ENCODE measurements around the gene INO80B. TPM values are rescaled to one million over a fixed set of nuclear protein-coding genes. Genes with fewer than 3 reads are reported as not detected.
"Not testable (repeated sequence)": the region's sequence is repeated elsewhere in the genome, so short reads cannot be mapped to it uniquely, and the experiment has no call there.

INO80B gene
- total RNA-seq, 2 experiments from 2014 or later: 24.2 to 25.6 TPM

- ChIA-PET POLR2A (interaction anchor here (1.0 to 2.3 kb wide), 9 partner anchors 9 to 279 kb away, joined by 3 to 18 read pairs (median 5); partner anchors contain the start of genes AUP1, CCDC142, DQX1 and HTRA2), CTCF (interaction anchor here (0.7 to 6.6 kb wide), 10 partner anchors 10 to 259 kb away, joined by 3 to 62 read pairs (median 4); partner anchors contain the start of genes CCDC142, MRPL53, MTHFD2 and TTC31)
- Mint-ChIP-seq H3K9me3 (ENCODE audit: low read depth) (no peaks in the 10 kb centered on the region), H3K27me3 (no peaks in the 10 kb centered on the region), H3K36me3 (ENCODE audit: low read depth) (peaks cover 28% of the 10 kb centered on the region), H3K27ac (peak overlapping the region; percentile 99), H3K4me1 (peaks cover 40% of the 10 kb centered on the region), H3K4me3 (peak overlapping the region; percentile 90)
- peak; percentile 91 for DNase-seq
- peak; percentile 42 for ATAC-seq
- intact Hi-C loops (cut with DNase I, micrococcal nuclease): loop anchor here (1.0 to 5.0 kb wide), 12 partner anchors 8 to 530 kb away; partner anchors contain the start of genes MOGS (in 2 of the 2), MRPL53 (in 2 of the 2), C2orf81 (in 1 of the 2) and DGUOK (in 1 of the 2)
These were observed 2.8 kb downstream of the INO80B start for GRCh38 chr2:74457549-74458131.

GRCh38 chr2:74458132-74458937 lies 3.4 kb downstream of the INO80B start, which contains the start of gene WBP1:
WBP1 (plus strand) TSS chr2:74458438; CDS start chr2:74458603, 165 bp downstream.
- DNase-seq (peak; percentile 99), ATAC-seq (peak; percentile 88)
- H3K36me3 Mint-ChIP-seq (ENCODE audit: low read depth): peaks cover 31% of the 10 kb centered on the region
- peak within 1 kb of the TSS; percentile 90 for H3K4me3 Mint-ChIP-seq
- POLR2A ChIA-PET: interaction anchor here (0.6 to 2.3 kb wide), 14 partner anchors 9 to 473 kb away, joined by 3 to 18 read pairs (median 4); partner anchors contain the start of genes AUP1, CCDC142, DQX1 and HTRA2
- H3K27me3 Mint-ChIP-seq: no peaks in the 10 kb centered on the region
- CTCF ChIA-PET: interaction anchor here (0.6 to 6.6 kb wide), 12 partner anchors 10 to 260 kb away, joined by 3 to 62 read pairs (median 4); partner anchors contain the start of genes CCDC142, MRPL53, MTHFD2 and TTC31
- H3K4me1 Mint-ChIP-seq: peaks cover 37% of the 10 kb centered on the region
- peak within 1 kb of the TSS; percentile 99 for H3K27ac Mint-ChIP-seq
- no peaks in the 10 kb centered on the region for H3K9me3 Mint-ChIP-seq (ENCODE audit: low read depth)
- intact Hi-C loops (cut with DNase I, micrococcal nuclease): loop anchor here (1.0 to 5.0 kb wide), 10 partner anchors 14 to 531 kb away; partner anchors contain the start of genes MRPL53 (in 2 of the 2), C2orf81 (in 1 of the 2), DGUOK (in 1 of the 2) and DOK1 (in 1 of the 2)

- H3K27me3 Mint-ChIP-seq: no peaks in the 10 kb centered on the region
- peak overlapping the region; percentile 90 for H3K4me3 Mint-ChIP-seq
- intact Hi-C loops (cut with DNase I, micrococcal nuclease): loop anchor here (1.0 to 5.0 kb wide), 10 partner anchors 13 to 532 kb away; partner anchors contain the start of genes MRPL53 (in 2 of the 2), C2orf81 (in 1 of the 2), DGUOK (in 1 of the 2) and DOK1 (in 1 of the 2)
These were observed 4.1 kb downstream of the INO80B start for GRCh38 chr2:74458938-74459363.

GRCh38 chr2:74459503-74460118 lies 4.7 kb downstream of the INO80B start:
- not testable (repeated sequence) for H3K9me3 Mint-ChIP-seq (ENCODE audit: low read depth); H3K27me3 Mint-ChIP-seq; DNase-seq; ATAC-seq
- CTCF ChIA-PET: interaction anchor here (0.6 to 6.6 kb wide), 5 partner anchors 8 to 129 kb away, joined by 4 to 62 read pairs (median 14); partner anchors contain the start of genes CCDC142, MRPL53 and TTC31
- POLR2A ChIA-PET: interaction anchor here (2.3 kb wide), 1 partner anchor 22 kb away, joined by 18 read pairs; the partner anchor contains the start of genes CCDC142 and TTC31
- Mint-ChIP-seq H3K4me1 (peaks cover 38% of the 10 kb centered on the region), H3K4me3 (peak overlapping the region; percentile 90), H3K27ac (peak overlapping the region; percentile 99), H3K36me3 (ENCODE audit: low read depth) (peaks cover 31% of the 10 kb centered on the region)
- intact Hi-C loops (cut with DNase I, micrococcal nuclease): loop anchor here in 1 of 2 experiments (5.0 kb wide), 2 partner anchors 378 to 532 kb away; partner anchors contain the start of gene DGUOK

More at GRCh38 chr2:74458938-74459363, 4.1 kb downstream of the INO80B start:
- no peaks in the 10 kb centered on the region for H3K9me3 Mint-ChIP-seq (ENCODE audit: low read depth)
- ChIA-PET CTCF (interaction anchor here (0.6 to 6.6 kb wide), 9 partner anchors 9 to 260 kb away, joined by 3 to 62 read pairs (median 4); partner anchors contain the start of genes CCDC142, MRPL53, MTHFD2 and TTC31), POLR2A (interaction anchor here (0.6 to 2.3 kb wide), 11 partner anchors 10 to 473 kb away, joined by 3 to 18 read pairs (median 4); partner anchors contain the start of genes AUP1, CCDC142, DQX1 and HTRA2)
- ATAC-seq (no peak), DNase-seq (no peak)
- H3K36me3 Mint-ChIP-seq (ENCODE audit: low read depth): peaks cover 31% of the 10 kb centered on the region
- H3K4me1 Mint-ChIP-seq: peaks cover 40% of the 10 kb centered on the region
- H3K27ac Mint-ChIP-seq: peak overlapping the region; percentile 99

- peak overlapping the region; percentile 29 for H3K27ac Mint-ChIP-seq
- intact Hi-C loops (cut with DNase I, micrococcal nuclease); H3K9me3 Mint-ChIP-seq (ENCODE audit: low read depth); DNase-seq; POLR2A ChIA-PET; H3K27me3 Mint-ChIP-seq; ATAC-seq: not testable (repeated sequence)
- peaks cover 29% of the 10 kb centered on the region for H3K36me3 Mint-ChIP-seq (ENCODE audit: low read depth)
- peaks cover 34% of the 10 kb centered on the region for H3K4me1 Mint-ChIP-seq
- peak overlapping the region; percentile 90 for H3K4me3 Mint-ChIP-seq
- CTCF ChIA-PET: interaction anchor here (6.6 kb wide), 1 partner anchor 13 kb away, joined by 44 read pairs; the partner anchor contains the start of gene MRPL53
These were observed 5.3 kb downstream of the INO80B start for GRCh38 chr2:74460187-74460586.

GRCh38 chr2:74461187-74462053 lies 6.5 kb downstream of the INO80B start:
- no peaks in the 10 kb centered on the region for H3K9me3 Mint-ChIP-seq (ENCODE audit: low read depth)
- no peak overlapping the region for H3K4me3 Mint-ChIP-seq
- H3K27ac Mint-ChIP-seq: no peak overlapping the region
- peaks cover 28% of the 10 kb centered on the region for H3K4me1 Mint-ChIP-seq
- ChIA-PET POLR2A (no interaction called here), CTCF (interaction anchor here (0.7 to 1.5 kb wide), 3 partner anchors 8 to 13 kb away, joined by 3 to 4 read pairs (median 4); no protein-coding TSS in a partner anchor)
- ATAC-seq (no peak), DNase-seq (no peak)
- H3K27me3 Mint-ChIP-seq: no peaks in the 10 kb centered on the region
- H3K36me3 Mint-ChIP-seq (ENCODE audit: low read depth): peaks cover 19% of the 10 kb centered on the region
- intact Hi-C loops (cut with DNase I, micrococcal nuclease): no loop called here

GRCh38 chr2:74462054-74462785 lies 7.3 kb downstream of the INO80B start:
- ATAC-seq (no peak), DNase-seq (no peak)
- POLR2A ChIA-PET: no interaction called here
- Mint-ChIP-seq H3K27me3 (no peaks in the 10 kb centered on the region), H3K9me3 (ENCODE audit: low read depth) (no peaks in the 10 kb centered on the region), H3K36me3 (ENCODE audit: low read depth) (peaks cover 12% of the 10 kb centered on the region), H3K27ac (no peak overlapping the region), H3K4me1 (peaks cover 22% of the 10 kb centered on the region), H3K4me3 (no peak overlapping the region)
- CTCF ChIA-PET: interaction anchor here (0.7 to 1.5 kb wide), 3 partner anchors 7 to 12 kb away, joined by 3 to 4 read pairs (median 4); no protein-coding TSS in a partner anchor
- intact Hi-C loops (cut with DNase I, micrococcal nuclease): no loop called here

- Mint-ChIP-seq H3K36me3 (ENCODE audit: low read depth) (peaks cover 11% of the 10 kb centered on the region), H3K9me3 (ENCODE audit: low read depth) (no peaks in the 10 kb centered on the region), H3K27me3 (no peaks in the 10 kb centered on the region), H3K4me3 (no peak overlapping the region), H3K27ac (no peak overlapping the region), H3K4me1 (peaks cover 22% of the 10 kb centered on the region)
- DNase-seq: no peak
- POLR2A ChIA-PET: no interaction called here
- CTCF ChIA-PET: interaction anchor here (1.5 kb wide), 1 partner anchor 12 kb away, joined by 4 read pairs; no protein-coding TSS in a partner anchor
- ATAC-seq: no peak
- intact Hi-C loops (cut with DNase I, micrococcal nuclease): no loop called here
These were observed 7.9 kb downstream of the INO80B start for GRCh38 chr2:74462786-74463105.

- POLR2A ChIA-PET: interaction anchor here (0.6 kb wide), 1 partner anchor 8 kb away, joined by 3 read pairs; no protein-coding TSS in a partner anchor
- peaks cover 9% of the 10 kb centered on the region for H3K36me3 Mint-ChIP-seq (ENCODE audit: low read depth)
- peaks cover 20% of the 10 kb centered on the region for H3K4me1 Mint-ChIP-seq
- peak overlapping the region; percentile 60 for H3K27ac Mint-ChIP-seq
- CTCF ChIA-PET: interaction anchor here (0.8 to 1.2 kb wide), 3 partner anchors 19 to 641 kb away, joined by 3 read pairs; partner anchors contain the start of genes CCDC142 and TTC31
- no peaks in the 10 kb centered on the region for H3K9me3 Mint-ChIP-seq (ENCODE audit: low read depth)
- intact Hi-C loops (cut with DNase I, micrococcal nuclease): no loop called here
- H3K4me3 Mint-ChIP-seq: peak overlapping the region; percentile 93
- H3K27me3 Mint-ChIP-seq: no peaks in the 10 kb centered on the region
- DNase-seq (no peak), ATAC-seq (peak; percentile 1)
These were observed 9.5 kb downstream of the INO80B start for GRCh38 chr2:74464406-74464805.

Data from activated CD4-positive, alpha-beta T cell treated with anti-CD3 and anti-CD28 coated beads for 36 hours (primary cell).